Neural cell (in vitro differentiated cells): Measurements from ENCODE around the gene GTPBP3. TPM values are rescaled to one million over a fixed set of nuclear protein-coding genes. Genes with fewer than 3 reads are reported as not detected.

Experiments
- H2AFZ ChIP-seq: fragments of 200-600, 300-800 bp; sonication (generic), shearing (Covaris generic); 2 replicates; pipeline ENCODE4 v1.6.0; 2014; ENCODE audit warnings: low read depth, mild to moderate bottlenecking, antibody characterized with exemption, low read length, moderate library complexity
- H3F3A ChIP-seq: fragments of 200-600 bp; shearing (Covaris generic); 2 replicates; pipeline ENCODE4 v1.6.1; 2016; ENCODE audit warnings: mild to moderate bottlenecking, moderate library complexity, mixed read lengths, antibody characterized with exemption, low read length; ENCODE audit not compliant: insufficient read depth, poor library complexity, severe bottlenecking
- H3K27ac ChIP-seq: fragments of 200-600, 300-800 bp; sonication (generic), shearing (Covaris generic); 2 replicates; pipeline ENCODE4 v1.5.1; 2014; ENCODE audit warnings: mild to moderate bottlenecking, low read length, moderate library complexity
- H3K27me3 ChIP-seq: fragments of 300-800, 200-600 bp; sonication (generic), shearing (Covaris generic); 2 replicates; pipeline ENCODE4 v1.6.0; 2014; ENCODE audit warnings: mild to moderate bottlenecking, low read depth, low read length, moderate library complexity; ENCODE audit not compliant: insufficient read depth
- H3K36me3 ChIP-seq: fragments of 300-800, 200-600 bp; sonication (generic), shearing (Covaris generic); 2 replicates; pipeline ENCODE4 v1.5.1; 2014; ENCODE audit warnings: mild to moderate bottlenecking, antibody characterized with exemption, low read length, moderate library complexity; ENCODE audit not compliant: insufficient read depth
- H3K4me2 ChIP-seq: fragments of 300-800, 200-600 bp; sonication (generic), shearing (Covaris generic); 2 replicates; pipeline ENCODE4 v1.6.0; 2014; ENCODE audit warnings: mild to moderate bottlenecking, low read length
- H3K4me3 ChIP-seq: fragments of 300-800, 200-600 bp; sonication (generic), shearing (Covaris generic); 2 replicates; pipeline ENCODE4 v1.5.1; 2014; ENCODE audit warnings: mild to moderate bottlenecking, low read length, moderate library complexity
- H3K79me2 ChIP-seq: fragments of 200-600 bp; shearing (Covaris generic); replicated peaks from 2 replicates; pipeline ENCODE4 v1.6.0; 2014; ENCODE audit warnings: mild to moderate bottlenecking, low read length, moderate library complexity; ENCODE audit not compliant: insufficient read depth
- H3K9ac ChIP-seq: fragments of 300-800, 200-600 bp; sonication (generic), shearing (Covaris generic); 2 replicates; pipeline ENCODE4 v1.6.1; 2016; ENCODE audit warnings: mild to moderate bottlenecking, low read length, mixed read lengths
- H3K9me2 ChIP-seq: fragments of 200-600 bp; shearing (Covaris generic); 2 replicates; pipeline ENCODE4 v1.6.1; 2016; ENCODE audit warnings: mild to moderate bottlenecking, low read length, mixed read lengths; ENCODE audit not compliant: insufficient read depth
- H3K9me3 ChIP-seq: fragments of 200-600, 300-800 bp; sonication (generic), shearing (Covaris generic); 2 replicates; pipeline ENCODE4 v1.6.1; 2016; ENCODE audit warnings: mild to moderate bottlenecking, mixed run types, low read length, moderate library complexity, mixed read lengths
- H4K20me1 ChIP-seq: fragments of 200-600 bp; shearing (Covaris generic); 2 replicates; pipeline ENCODE4 v1.6.1; 2016; ENCODE audit warnings: mild to moderate bottlenecking, mixed run types; ENCODE audit not compliant: insufficient read depth
- CTCF ChIP-seq: fragments of 450-650 bp; IDR thresholded peaks from 2 replicates; pipeline ENCODE4 v1.5.1; 2014; ENCODE audit warnings: antibody characterized with exemption, mild to moderate bottlenecking, moderate library complexity; ENCODE audit not compliant: poor library complexity, severe bottlenecking
- EP300 ChIP-seq: fragments of 450-650 bp; conservative IDR thresholded peaks from 2 replicates; pipeline ENCODE4 v1.6.1; 2014; ENCODE audit warnings: antibody characterized with exemption, mild to moderate bottlenecking, moderate library complexity; ENCODE audit not compliant: poor library complexity, severe bottlenecking
- EZH2 ChIP-seq: fragments of 200-600, 300-800 bp; shearing (Covaris generic), sonication (generic); IDR thresholded peaks from 2 replicates; pipeline ENCODE4 v1.6.1; 2014; ENCODE audit warnings: antibody characterized with exemption, low read length, borderline replicate concordance, mild to moderate bottlenecking; ENCODE audit not compliant: insufficient read depth, poor library complexity, severe bottlenecking
- MXI1 ChIP-seq: fragments of 450-650 bp; conservative IDR thresholded peaks from 2 replicates; pipeline ENCODE4 v1.6.1; 2014; ENCODE audit warnings: antibody characterized with exemption, mild to moderate bottlenecking; ENCODE audit not compliant: poor library complexity, severe bottlenecking
- POLR2AphosphoS5 ChIP-seq: IDR thresholded peaks from 2 replicates; pipeline ENCODE4 v1.6.1; 2012
- RAD21 ChIP-seq: fragments of 450-650 bp; conservative IDR thresholded peaks from 2 replicates; pipeline ENCODE4 v1.6.1; 2014; ENCODE audit warnings: antibody characterized with exemption, mild to moderate bottlenecking, moderate library complexity
- REST ChIP-seq: IDR thresholded peaks from 2 replicates; pipeline ENCODE4 v1.6.1; 2012; ENCODE audit warnings: borderline replicate concordance
- SMC3 ChIP-seq: fragments of 450-650 bp; conservative IDR thresholded peaks from 2 replicates; pipeline ENCODE4 v1.6.1; 2014; ENCODE audit warnings: antibody characterized with exemption, mild to moderate bottlenecking, moderate library complexity; ENCODE audit not compliant: poor library complexity
- TAF1 ChIP-seq: IDR thresholded peaks from 2 replicates; pipeline ENCODE4 v1.6.1; 2012; ENCODE audit warnings: low read depth
- polyA plus RNA-seq: library from polyadenylated mRNA; depleted of rRNA; stranded (reverse); fragments of >200 nt; gene quantifications from 2 replicates; pipeline ENCODE4 v1.2.3, GENCODE V29; 2014

GTPBP3 gene
- polyA plus RNA-seq, 1 donor from 2014 or later = 25.6 TPM

- Histone ChIP-seq H2AFZ (no peak overlapping the region), H3K36me3 (no peaks in the 10 kb centered on the region), H3K9me2 (no peaks in the 10 kb centered on the region), H3K79me2 (no peaks in the 10 kb centered on the region), H4K20me1 (no peaks in the 10 kb centered on the region), H3K4me2 (no peak overlapping the region), H3F3A (no peaks in the 10 kb centered on the region), H3K9me3 (peaks cover 5% of the 10 kb centered on the region), H3K4me3 (no peak overlapping the region), H3K27me3 (peaks cover 12% of the 10 kb centered on the region), H3K9ac (no peak overlapping the region), H3K27ac (no peak overlapping the region)
- TF ChIP-seq SMC3 = no peak
- TF ChIP-seq MXI1 = no peak
- no peak for TF ChIP-seq REST
- peak; percentile 47 for TF ChIP-seq CTCF
Observed at GRCh38 chr19:17385878-17386611, 48.7 kb downstream of the GTPBP3 start.

- Histone ChIP-seq H3K36me3 (no peaks in the 10 kb centered on the region), H3K27ac (no peak overlapping the region), H3K9me3 (peaks cover 5% of the 10 kb centered on the region), H3K27me3 (peaks cover 15% of the 10 kb centered on the region), H3K4me2 (no peak overlapping the region), H3F3A (no peaks in the 10 kb centered on the region), H3K9ac (no peak overlapping the region), H3K9me2 (no peaks in the 10 kb centered on the region), H2AFZ (no peak overlapping the region), H4K20me1 (no peaks in the 10 kb centered on the region), H3K79me2 (no peaks in the 10 kb centered on the region), H3K4me3 (no peak overlapping the region)
- TF ChIP-seq MXI1 = no peak
- TF ChIP-seq EP300 = no peak
- TF ChIP-seq REST = no peak
- no peak for TF ChIP-seq TAF1
- no peak for TF ChIP-seq RAD21
- TF ChIP-seq SMC3 = no peak
- TF ChIP-seq POLR2AphosphoS5 = no peak
- no peak for TF ChIP-seq EZH2
Observed at GRCh38 chr19:17389288-17389687, 51.9 kb downstream of the GTPBP3 start.
